Esophagus muscularis mucosa (tissue), 4 donors: ENCODE measurements around the gene SLC35A2. TPM values are rescaled to one million over a fixed set of nuclear protein-coding genes. Genes with fewer than 3 reads are reported as not detected.
"Not testable (repeated sequence)": the region's sequence is repeated elsewhere in the genome, so short reads cannot be mapped to it uniquely, and the experiment has no call there.

ENCODE experiments used
- DNase-seq: peaks from one replicate; pipeline ENCODE4 v3.0.0-alpha.2; 2017; ENCODE audit errors: extremely low spot score
- H3K27ac ChIP-seq, 4 donors: fragments of 200-600 bp; sonication (generic); replicated peaks in 1 of 4; 1 replicate in 3 of 4; 2 replicates in 1 of 4; pipeline ENCODE4 v1.5.1; 2016 to 2019; ENCODE audit warnings: mild to moderate bottlenecking in 1 of 4
- H3K27me3 ChIP-seq, 4 donors: fragments of 200-600 bp; sonication (generic); one replicate each; pipeline versions ENCODE4 v1.5.1 to v1.6.0; 2016 to 2019
- H3K36me3 ChIP-seq, 4 donors: fragments of 200-600 bp; sonication (generic); one replicate each; pipeline ENCODE4 v1.5.1; 2016 to 2019
- H3K4me1 ChIP-seq, 4 donors: fragments of 200-600 bp; sonication (generic); one replicate each; pipeline ENCODE4 v1.5.1; 2016 to 2019
- H3K4me3 ChIP-seq, 4 donors: fragments of 200-600 bp; sonication (generic); 1 replicate in 2 of 4; 2 replicates in 2 of 4; pipeline ENCODE4 v1.5.1; 2016 to 2019; ENCODE audit warnings: mild to moderate bottlenecking in 4 of 4, moderate library complexity in 1 of 4
- H3K9me3 ChIP-seq, 4 donors: fragments of 200-600 bp; sonication (generic); 1 replicate in 3 of 4; 2 replicates in 1 of 4; pipeline ENCODE4 v1.5.1; 2016 to 2019
- EP300 ChIP-seq: sonication (generic); formaldehyde crosslinking; IDR thresholded peaks from one replicate; pipeline ENCODE4 v1.6.1; 2017; ENCODE audit warnings: antibody characterized with exemption
- POLR2A ChIP-seq: fragments of 450-650 bp; IDR thresholded peaks from one replicate; pipeline ENCODE4 v1.6.1; 2017; ENCODE audit warnings: antibody characterized with exemption, moderate library complexity, mild to moderate bottlenecking, low read depth
- POLR2AphosphoS5 ChIP-seq, 2 donors: sonication (generic); formaldehyde crosslinking; IDR thresholded peaks; one replicate each; pipeline ENCODE4 v1.6.1; 2017; ENCODE audit warnings: antibody characterized with exemption in 2 of 2
- WGBS: methylation state at CpG from one replicate; pipeline ENCODE4 v1.1.5; 2018; 5-methylcytosine and 5-hydroxymethylcytosine counted together
- intact Hi-C: fragments of 100-400 bp; cut with DNase I; formaldehyde crosslinking; loops from one replicate; pipeline ENCODE4 v1.15.1; 2023
- total RNA-seq, 4 donors: library from RNA; depleted of rRNA; stranded (reverse); fragments of >200 nt; gene quantifications; one replicate each; pipeline versions ENCODE4 v1.1.0 to v1.2.1, GENCODE V29; 2016
- TF ChIP-seq, protein P1 (sequence below), 3 experiments: fragments of 200-600 bp in 2 of 3; fragments of 450-650 bp in 1 of 3; sonication (generic) in 2 of 3; IDR thresholded peaks; one replicate each; pipeline ENCODE4 v1.5.1; 2017 to 2019; ENCODE audit warnings: antibody characterized with exemption in 3 of 3, mild to moderate bottlenecking in 2 of 3, moderate library complexity in 1 of 3

Gene SLC35A2
- total RNA-seq, 4 donors from 2014 or later = 7.3 to 13.4 (median 10.0) TPM

- H3K4me3 ChIP-seq = peak overlapping the region; percentile 68 to 70 (median 69)
- intact Hi-C loops = loop anchor here (5.0 kb wide), 1 partner anchor 88 kb away; the partner anchor contains the start of gene HDAC6
- WGBS = 52% methylated on average over 15 of the region's 15 CpGs
Observed at GRCh38 chrX:48890296-48890925, 21.0 kb downstream of the SLC35A2 start.

DNA sequence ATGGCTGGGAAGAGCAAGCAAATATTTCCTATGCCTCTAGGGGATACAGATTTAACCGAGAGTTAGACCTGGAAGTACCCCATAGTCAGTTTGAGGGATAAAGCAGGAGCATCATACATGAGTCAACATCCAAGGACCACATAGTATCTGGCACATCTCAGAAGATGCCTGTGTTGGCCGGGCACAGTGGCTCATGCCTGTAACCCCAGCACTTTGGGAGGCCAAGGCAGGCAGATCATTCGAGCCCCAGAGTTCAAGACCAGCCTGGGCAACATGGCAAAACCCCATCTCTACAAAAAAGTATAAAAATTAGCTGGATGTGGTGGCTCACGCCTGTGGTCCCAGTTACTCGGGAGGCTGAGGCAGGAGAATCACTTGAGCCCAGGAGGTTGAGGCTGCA, 24.9 kb downstream of the SLC35A2 start:
- DNase-seq, H3K9me3 ChIP-seq, H3K27ac ChIP-seq, H3K4me3 ChIP-seq, H3K36me3 ChIP-seq, intact Hi-C loops, H3K4me1 ChIP-seq, H3K27me3 ChIP-seq: not testable (repeated sequence)
- 81% methylated on average over 5 of the region's 5 CpGs for WGBS

More at GRCh38 chrX:48890296-48890925, 21.0 kb downstream of the SLC35A2 start:
- Histone ChIP-seq H3K27me3 (no peaks in the 10 kb centered on the region), H3K4me1 (peaks cover 0 to 14% (median 10%) of the 10 kb centered on the region in 4 donors), H3K27ac (peak overlapping the region; percentile 80 to 84 (median 82)), H3K9me3 (no peaks in the 10 kb centered on the region), H3K36me3 (peaks cover 0 to 15% (median 11%) of the 10 kb centered on the region in 4 donors)
- TF ChIP-seq POLR2AphosphoS5 (IDR thresholded peaks at IDR 0.05) = no peak
- TF ChIP-seq, protein P1, sequence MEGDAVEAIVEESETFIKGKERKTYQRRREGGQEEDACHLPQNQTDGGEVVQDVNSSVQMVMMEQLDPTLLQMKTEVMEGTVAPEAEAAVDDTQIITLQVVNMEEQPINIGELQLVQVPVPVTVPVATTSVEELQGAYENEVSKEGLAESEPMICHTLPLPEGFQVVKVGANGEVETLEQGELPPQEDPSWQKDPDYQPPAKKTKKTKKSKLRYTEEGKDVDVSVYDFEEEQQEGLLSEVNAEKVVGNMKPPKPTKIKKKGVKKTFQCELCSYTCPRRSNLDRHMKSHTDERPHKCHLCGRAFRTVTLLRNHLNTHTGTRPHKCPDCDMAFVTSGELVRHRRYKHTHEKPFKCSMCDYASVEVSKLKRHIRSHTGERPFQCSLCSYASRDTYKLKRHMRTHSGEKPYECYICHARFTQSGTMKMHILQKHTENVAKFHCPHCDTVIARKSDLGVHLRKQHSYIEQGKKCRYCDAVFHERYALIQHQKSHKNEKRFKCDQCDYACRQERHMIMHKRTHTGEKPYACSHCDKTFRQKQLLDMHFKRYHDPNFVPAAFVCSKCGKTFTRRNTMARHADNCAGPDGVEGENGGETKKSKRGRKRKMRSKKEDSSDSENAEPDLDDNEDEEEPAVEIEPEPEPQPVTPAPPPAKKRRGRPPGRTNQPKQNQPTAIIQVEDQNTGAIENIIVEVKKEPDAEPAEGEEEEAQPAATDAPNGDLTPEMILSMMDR (IDR thresholded peaks at IDR 0.05) = no peak
- TF ChIP-seq EP300 = no peak
- TF ChIP-seq POLR2A = no peak
- DNase-seq = no peak

DNA sequence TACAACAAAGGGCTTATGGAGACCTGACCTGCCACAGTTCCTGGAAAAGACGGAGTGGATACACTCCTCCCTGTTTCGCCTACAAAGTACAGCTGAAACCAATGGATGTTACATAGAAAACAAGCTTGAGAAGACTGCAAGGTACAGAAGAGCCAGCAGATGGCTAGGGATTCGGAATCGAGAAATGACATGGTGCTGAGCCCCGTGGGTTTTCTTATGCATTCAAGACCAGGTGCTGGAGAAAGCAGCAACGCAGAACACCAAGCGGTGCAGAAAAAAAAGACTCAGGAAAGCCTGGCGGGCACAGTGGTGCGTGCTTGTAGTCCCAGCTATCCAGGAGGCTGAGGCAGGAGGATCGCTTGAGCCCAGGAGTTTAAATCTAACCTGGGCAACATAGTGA, 27.7 kb downstream of the SLC35A2 start:
- Histone ChIP-seq H3K4me3 (no peak overlapping the region), H3K4me1 (no peaks in the 10 kb centered on the region), H3K27ac (no peak overlapping the region), H3K27me3 (no peaks in the 10 kb centered on the region), H3K36me3 (no peaks in the 10 kb centered on the region), H3K9me3 (no peaks in the 10 kb centered on the region)
- TF ChIP-seq EP300 (no peak), POLR2AphosphoS5 (IDR thresholded peaks at IDR 0.05) (no peak), POLR2A (no peak)
- TF ChIP-seq, protein P1 (IDR thresholded peaks at IDR 0.05) = no peak
- WGBS = 76% methylated on average over 10 of the region's 10 CpGs
- intact Hi-C loops = no loop called here
- no peak for DNase-seq

- H3K36me3 ChIP-seq, intact Hi-C loops, H3K27ac ChIP-seq, H3K9me3 ChIP-seq, H3K4me1 ChIP-seq, H3K27me3 ChIP-seq, H3K4me3 ChIP-seq, DNase-seq: not testable (repeated sequence)
- WGBS = 55% methylated on average over 4 of the region's 4 CpGs
Observed at GRCh38 chrX:48876944-48877343, 34.5 kb downstream of the SLC35A2 start.

GRCh38 chrX:48872017-48872416, 39.4 kb downstream of the SLC35A2 start:
- H3K4me1 ChIP-seq, H3K9me3 ChIP-seq, H3K36me3 ChIP-seq, DNase-seq, H3K4me3 ChIP-seq, intact Hi-C loops, H3K27ac ChIP-seq, H3K27me3 ChIP-seq: not testable (repeated sequence)
- WGBS = 59% methylated on average over 2 of the region's 2 CpGs

GRCh38 chrX:48864210-48864609, 47.2 kb downstream of the SLC35A2 start:
- H3K36me3 ChIP-seq = no peaks in the 10 kb centered on the region
- no peaks in the 10 kb centered on the region for H3K9me3 ChIP-seq

DNA sequence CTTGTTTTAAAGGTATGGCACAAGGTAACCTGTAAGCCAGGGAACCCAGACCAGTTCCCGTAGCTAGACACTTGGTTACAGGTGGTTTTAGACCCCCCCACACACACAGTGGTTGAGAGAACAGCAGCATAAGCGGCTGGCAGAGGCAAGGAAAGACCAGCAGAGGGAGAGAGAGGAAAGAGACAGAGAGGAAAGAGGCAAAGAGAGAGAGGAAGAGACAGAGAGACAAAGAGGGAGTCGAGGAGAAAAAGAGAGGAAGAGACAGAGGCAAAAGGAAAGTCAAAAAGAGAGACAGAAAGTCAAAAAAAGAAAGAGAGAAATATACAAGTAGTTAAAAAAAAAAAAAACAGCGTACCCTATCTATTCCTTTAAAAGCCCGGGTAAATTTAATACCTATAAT, 56.5 kb downstream of the SLC35A2 start:
- Histone ChIP-seq H3K9me3 (no peaks in the 10 kb centered on the region), H3K27me3 (no peaks in the 10 kb centered on the region), H3K36me3 (no peaks in the 10 kb centered on the region), H3K27ac (no peak overlapping the region), H3K4me3 (no peak overlapping the region), H3K4me1 (no peaks in the 10 kb centered on the region)
- intact Hi-C loops = no loop called here
- 57% methylated on average over 5 of the region's 5 CpGs for WGBS
- no peak for TF ChIP-seq EP300
- TF ChIP-seq, protein P1 (IDR thresholded peaks at IDR 0.05) = no peak
- no peak for TF ChIP-seq POLR2AphosphoS5 (IDR thresholded peaks at IDR 0.05)
- TF ChIP-seq POLR2A = no peak
- no peak for DNase-seq

More at GRCh38 chrX:48864210-48864609, 47.2 kb downstream of the SLC35A2 start:
- no peak for DNase-seq
- TF ChIP-seq POLR2AphosphoS5 (IDR thresholded peaks at IDR 0.05) = no peak
- Histone ChIP-seq H3K4me3 (no peak overlapping the region), H3K4me1 (no peaks in the 10 kb centered on the region), H3K27ac (no peak overlapping the region), H3K27me3 (no peaks in the 10 kb centered on the region)
- intact Hi-C loops = no loop called here
- WGBS = 54% methylated on average over 4 of the region's 4 CpGs

GRCh38 chrX:48854121-48854804, 57.2 kb downstream of the SLC35A2 start:
- DNase-seq, H3K4me1 ChIP-seq, H3K4me3 ChIP-seq, H3K27me3 ChIP-seq, H3K27ac ChIP-seq, intact Hi-C loops, H3K9me3 ChIP-seq, H3K36me3 ChIP-seq: not testable (repeated sequence)
- 79% methylated on average over 7 of the region's 12 CpGs for WGBS

DNA sequence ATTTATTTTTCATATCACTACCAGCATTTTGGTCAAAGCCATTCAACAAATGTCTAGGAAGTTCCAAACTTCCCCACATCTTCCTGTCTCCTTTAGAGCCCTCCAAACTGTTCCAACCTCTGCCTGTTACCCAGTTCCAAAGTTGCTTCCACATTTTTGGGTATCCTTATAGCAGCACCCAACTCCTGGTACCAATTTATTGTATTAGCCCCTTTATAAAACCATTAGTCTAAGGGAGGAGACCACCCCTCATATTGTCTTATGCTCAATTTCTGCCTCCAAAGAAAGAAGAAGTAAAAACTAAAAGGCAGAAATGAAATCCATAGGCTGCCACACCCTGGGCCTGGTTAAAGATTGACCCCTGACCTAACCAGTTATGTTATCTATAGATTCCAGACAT, 58.0 kb downstream of the SLC35A2 start:
- H3K4me3 ChIP-seq = not testable (repeated sequence)

More for the DNA sequence above, 58.0 kb downstream of the SLC35A2 start:
- H3K9me3 ChIP-seq, H3K36me3 ChIP-seq, DNase-seq, H3K27ac ChIP-seq, intact Hi-C loops, H3K27me3 ChIP-seq, H3K4me1 ChIP-seq: not testable (repeated sequence)
